ENCODE results near the gene TBC1D13. TPM values are rescaled to one million over a fixed set of nuclear protein-coding genes. Genes with fewer than 3 reads are reported as not detected.
A peak's percentile ranks its signal among the peaks of the same experiment; 100 is the strongest.

TBC1D13 gene
- total and polyA plus RNA-seq, 2 of the 13 experiments (the other 11 are each of a cell fraction or from before 2014, with no cell fraction given) = 17.9 to 19.7 TPM

GRCh38 chr9:128829477-128830251 is 42.6 kb downstream of the TBC1D13 start, which contains the start of gene SPOUT1 (continued):
- TF ChIP-seq NFYC (CRISPR knock-in tag; IDR thresholded peaks at IDR 0.05) (peak; percentile 87), ZNF230 (CRISPR knock-in tag; IDR thresholded peaks at IDR 0.05) (peak; percentile 89), MIER2 (CRISPR knock-in tag; IDR thresholded peaks at IDR 0.05) (no peak), ZNF343 (CRISPR knock-in tag; IDR thresholded peaks at IDR 0.05) (peak; percentile 65; the same call in 1 of the 2 replicates), TRAFD1 (CRISPR knock-in tag; IDR thresholded peaks at IDR 0.05; ENCODE audit: borderline replicate concordance) (no peak), KLF16 (CRISPR knock-in tag; IDR thresholded peaks at IDR 0.05) (peak in 1 of 2 experiments; percentile 60; a peak in 2 of 4 replicates), ZNF749 (CRISPR knock-in tag; IDR thresholded peaks at IDR 0.05; ENCODE audit: borderline replicate concordance) (no peak), ZNF564 (CRISPR knock-in tag; IDR thresholded peaks at IDR 0.05) (no peak), ZNF281 (CRISPR knock-in tag; IDR thresholded peaks at IDR 0.05; ENCODE audit: borderline replicate concordance) (no peak), ETS1 (CRISPR knock-in tag; IDR thresholded peaks at IDR 0.05) (no peak), ONECUT2 (CRISPR knock-in tag; IDR thresholded peaks at IDR 0.05) (no peak), THAP11 (CRISPR knock-in tag; IDR thresholded peaks at IDR 0.05) (peak; percentile 56), SMYD3 (CRISPR knock-in tag; IDR thresholded peaks at IDR 0.05) (no peak), PTBP1 (IDR thresholded peaks at IDR 0.05; ENCODE audit: low read depth, low read length, poor library complexity, severe bottlenecking) (no peak), SETDB1 (CRISPR knock-in tag; IDR thresholded peaks at IDR 0.05; ENCODE audit: borderline replicate concordance) (no peak), HOXA3 (CRISPR knock-in tag; IDR thresholded peaks at IDR 0.05) (peak; percentile 93), SKI (IDR thresholded peaks at IDR 0.05; ENCODE audit: partially characterized antibody) (no peak), PRDM15 (CRISPR knock-in tag; IDR thresholded peaks at IDR 0.05) (peak; percentile 63; the same call in 1 of the 2 replicates), TAF15 (IDR thresholded peaks at IDR 0.05; ENCODE audit: low read depth, low read length, poor library complexity, severe bottlenecking) (no peak), ZNF510 (CRISPR knock-in tag; IDR thresholded peaks at IDR 0.05; ENCODE audit: low read depth) (0 out of 2 replicates have a peak, but pooled peaks have one; percentile 76)
